GM12878 (cell line): ENCODE results near the gene RALGPS1. TPM values are rescaled to one million over a fixed set of nuclear protein-coding genes. Genes with fewer than 3 reads are reported as not detected.

ENCODE experiments used
- ATAC-seq: fragments of 200-7000 bp; cut with Tn5 transposase; 3 replicates; pipeline ENCODE4 v1.9.1; 2020; ENCODE audit warnings: mild to moderate bottlenecking, moderate library complexity
- BruUV-seq: library from RNA; stranded (reverse); fragments of 400-500 nt; replicated peaks from 2 replicates; lab custom pipeline; 2021; lab: Mats Ljungman, UMichigan
- CTCF ChIA-PET: fragments of 300-600 bp; sonication (Branson Sonifier 250); formaldehyde crosslinking; extraction: SDS; loops from one replicate; lab custom pipeline; 2021; ENCODE audit warnings: inconsistent platforms; lab: Yijun Ruan, JAX
- POLR2A ChIA-PET: fragments of 350-600 bp; formaldehyde crosslinking; extraction: SDS; loops from one replicate; lab custom pipeline; 2021; ENCODE audit warnings: inconsistent platforms; lab: Charles Lee
- RAD21 ChIA-PET: fragments of 300-600 bp; sonication (Branson Sonifier 250); formaldehyde crosslinking; loops from one replicate; lab custom pipeline; 2023; ENCODE audit warnings: antibody characterized with exemption; ENCODE audit not compliant: unreplicated experiment; lab: Charles Lee
- SMC1A ChIA-PET: fragments of 300-600 bp; sonication (Branson Sonifier 250); formaldehyde crosslinking; loops from one replicate; lab custom pipeline; 2023; ENCODE audit not compliant: unreplicated experiment, uncharacterized antibody; lab: Charles Lee
- DNase-seq: peaks from one replicate; pipeline ENCODE4 v3.0.0-alpha.2; 2011; ENCODE audit warnings: low read depth, low spot score
- FAIRE-seq: peaks from 3 replicates; lab custom pipeline; 2011; peaks lifted over from hg19 to GRCh38; lab: Jason Lieb, UNC
- H2AFZ ChIP-seq: 2 replicates; pipeline ENCODE4 v1.6.0; 2011; ENCODE audit warnings: low read depth, low read length, control low read depth; ENCODE audit not compliant: control insufficient read depth
- H3K27ac ChIP-seq: 2 replicates; pipeline ENCODE4 v1.5.1; 2011; ENCODE audit warnings: control low read depth; ENCODE audit not compliant: control insufficient read depth, insufficient read depth
- H3K27me3 ChIP-seq, 2 experiments: replicated peaks in 1 of 2; 2 replicates each; pipeline versions ENCODE4 v1.6.0 to v1.6.1; 2011; ENCODE audit warnings: low read length in 1 of 2; ENCODE audit not compliant: control insufficient read depth in 2 of 2, insufficient read depth in 2 of 2
- H3K36me3 ChIP-seq, 2 experiments: 2 replicates each; pipeline ENCODE4 v1.5.1; 2011; ENCODE audit warnings: low read length in 1 of 2; ENCODE audit not compliant: control insufficient read depth in 2 of 2, insufficient read depth in 2 of 2
- H3K4me1 ChIP-seq: 2 replicates; pipeline ENCODE4 v1.6.1; 2011; ENCODE audit warnings: mild to moderate bottlenecking, low read length, moderate library complexity, mixed read lengths; ENCODE audit not compliant: control insufficient read depth, insufficient read depth
- H3K4me2 ChIP-seq: 2 replicates; pipeline ENCODE4 v1.6.0; 2011; ENCODE audit warnings: control low read depth; ENCODE audit not compliant: control insufficient read depth, insufficient read depth
- H3K4me3 ChIP-seq: fragments of 200-600 bp; sonication (generic); 2 replicates; pipeline ENCODE4 v1.5.1; 2016
- H3K79me2 ChIP-seq: 2 replicates; pipeline ENCODE4 v1.6.0; 2011; ENCODE audit warnings: low read length; ENCODE audit not compliant: control insufficient read depth, insufficient read depth
- H3K9ac ChIP-seq: 2 replicates; pipeline ENCODE4 v1.8.0; 2011; ENCODE audit warnings: low read length, control low read depth, mixed read lengths; ENCODE audit not compliant: control insufficient read depth, insufficient read depth
- H3K9me3 ChIP-seq: replicated peaks from 3 replicates; pipeline ENCODE4 v1.5.1; 2011; ENCODE audit warnings: mild to moderate bottlenecking, low read length; ENCODE audit not compliant: control insufficient read depth, insufficient read depth
- H4K20me1 ChIP-seq: 2 replicates; pipeline ENCODE4 v1.6.0; 2011; ENCODE audit not compliant: control insufficient read depth, insufficient read depth
- BHLHE40 ChIP-seq, 2 experiments: fragments of 450-650 bp in 1 of 2; IDR thresholded peaks; 2 replicates each; pipeline ENCODE4 v1.6.1; 2011 to 2017; ENCODE audit warnings: low read depth in 2 of 2, borderline replicate concordance in 1 of 2, improper control_type of control experiment in 1 of 2, low read length in 1 of 2, mild to moderate bottlenecking in 1 of 2
- ELK1 ChIP-seq: IDR thresholded peaks from 2 replicates; pipeline ENCODE4 v1.6.1; 2012; ENCODE audit warnings: low read depth, low read length, improper control_type of control experiment
- POLR2AphosphoS5 ChIP-seq: IDR thresholded peaks from 2 replicates; pipeline ENCODE4 v1.6.1; 2011; ENCODE audit warnings: mild to moderate bottlenecking, low read length, inconsistent platforms
- RBBP5 ChIP-seq: fragments of 200-600 bp; sonication (generic); conservative IDR thresholded peaks from 2 replicates; pipeline ENCODE4 v1.6.1; 2016
- ZNF687 ChIP-seq: fragments of 450-650 bp; IDR thresholded peaks from 2 replicates; pipeline ENCODE4 v1.6.1; 2017; ENCODE audit warnings: mild to moderate bottlenecking, moderate library complexity
- WGBS: methylation state at CpG from one replicate; pipeline ENCODE4 v1.1.6; 2016; ENCODE audit warnings: low lambda C conversion rate; ENCODE audit not compliant: insufficient replicate concordance, insufficient coverage; ENCODE audit errors: missing lambda C conversion rate; 5-methylcytosine and 5-hydroxymethylcytosine counted together
- in situ Hi-C: fragments of 300-500 bp; cut with MboI; formaldehyde crosslinking; loops from 9 replicates; pipeline ENCODE4 v1.14.3; 2018; ENCODE audit warnings: mixed read lengths
- intact Hi-C: fragments of 100-400 bp; cut with micrococcal nuclease; formaldehyde crosslinking; loops from one replicate; pipeline ENCODE4 v1.14.2; 2022; ENCODE audit not compliant: unreplicated experiment
- polyA plus RNA-seq, 11 experiments: library from polyadenylated mRNA; depleted of rRNA in 4 of 11; unstranded in 6 of 11; stranded (reverse) in 5 of 11; fragments of >200 nt; fragmentation: Nextera tagmentation in 4 of 11; fragmentation: Illumina TruSeq in 1 of 11; extraction: Ambion mirVana in 4 of 11; extraction: Trizol in 1 of 11; gene quantifications; 1 replicate in 1 of 11; 2 replicates in 10 of 11; pipeline versions ENCODE4 v1.2.1 to v1.2.3, GENCODE V29; 2011 to 2016; ENCODE audit warnings: inconsistent platforms in 2 of 11, missing spikeins in 2 of 11, low read depth in 1 of 11
- total RNA-seq, 4 experiments: library from RNA; depleted of rRNA in 3 of 4; stranded (reverse); fragments of >200 nt in 3 of 4; fragmentation: Illumina TruSeq in 1 of 4; extraction: Trizol in 1 of 4; gene quantifications; 2 replicates each; pipeline versions ENCODE4 v1.2.1 to v1.2.3, GENCODE V29; 2013 to 2021

The RALGPS1 gene
- total and polyA plus RNA-seq, 10 of the 15 experiments (the other 5 are each of a cell fraction or from before 2014, with no cell fraction given), result 0.13 to 5.6 (median 2.7) TPM

GRCh38 chr9:127084076-127085039, 169.8 kb downstream of the RALGPS1 start:
- DNase-seq (no peak), ATAC-seq (no peak), FAIRE-seq (no peak)
- RAD21 ChIA-PET, result interaction anchor here (1.8 kb wide), 1 partner anchor 120 kb away, joined by 4 read pairs; no protein-coding TSS in a partner anchor
- Histone ChIP-seq H3K36me3 (no peaks in the 10 kb centered on the region; a peak in 1 of 4 replicates), H4K20me1 (no peaks in the 10 kb centered on the region), H3K27ac (no peak overlapping the region), H3K9me3 (no peaks in the 10 kb centered on the region), H3K4me3 (no peak overlapping the region), H2AFZ (no peak overlapping the region), H3K27me3 (no peaks in the 10 kb centered on the region), H3K4me2 (no peak overlapping the region), H3K79me2 (no peaks in the 10 kb centered on the region), H3K4me1 (no peaks in the 10 kb centered on the region), H3K9ac (no peak overlapping the region)
- TF ChIP-seq POLR2AphosphoS5 (no peak), BHLHE40 (IDR thresholded peaks at IDR 0.05; ENCODE audit: borderline replicate concordance in 1 of 2, low read depth in 2 of 2, low read length in 1 of 2) (no peak), RBBP5 (no peak), ELK1 (no peak), ZNF687 (0 out of 2 replicates have a peak, but pooled peaks have one; percentile 15)
- SMC1A ChIA-PET, result interaction anchor here (0.7 to 2.9 kb wide), 8 partner anchors 8 to 144 kb away, joined by 3 to 12 read pairs (median 3); no protein-coding TSS in a partner anchor
- POLR2A ChIA-PET, result interaction anchor here (0.8 kb wide), 1 partner anchor 63 kb away, joined by 3 read pairs; no protein-coding TSS in a partner anchor
- intact Hi-C loops, result no loop called here
- CTCF ChIA-PET, result interaction anchor here (1.0 to 1.7 kb wide), 4 partner anchors 10 to 31 kb away, joined by 3 to 4 read pairs (median 4); no protein-coding TSS in a partner anchor
- BruUV-seq, result no TSS peak
- WGBS, result 63% methylated on average over 12 of the region's 12 CpGs
- in situ Hi-C loops, result no loop called here
